GM12878 (cell line): Measurements from ENCODE around the gene PIK3R3. TPM values are rescaled to one million over a fixed set of nuclear protein-coding genes. Genes with fewer than 3 reads are reported as not detected.

Experiments
- ATAC-seq: fragments of 200-7000 bp; cut with Tn5 transposase; 3 replicates; pipeline ENCODE4 v1.9.1; 2020; ENCODE audit warnings: mild to moderate bottlenecking, moderate library complexity
- BruUV-seq: library from RNA; stranded (reverse); fragments of 400-500 nt; replicated peaks from 2 replicates; lab custom pipeline; 2021; lab: Mats Ljungman, UMichigan
- CTCF ChIA-PET: fragments of 300-600 bp; sonication (Branson Sonifier 250); formaldehyde crosslinking; extraction: SDS; loops from one replicate; lab custom pipeline; 2021; ENCODE audit warnings: inconsistent platforms; lab: Yijun Ruan, JAX
- POLR2A ChIA-PET: fragments of 350-600 bp; formaldehyde crosslinking; extraction: SDS; loops from one replicate; lab custom pipeline; 2021; ENCODE audit warnings: inconsistent platforms; lab: Charles Lee
- RAD21 ChIA-PET: fragments of 300-600 bp; sonication (Branson Sonifier 250); formaldehyde crosslinking; loops from one replicate; lab custom pipeline; 2023; ENCODE audit warnings: antibody characterized with exemption; ENCODE audit not compliant: unreplicated experiment; lab: Charles Lee
- SMC1A ChIA-PET: fragments of 300-600 bp; sonication (Branson Sonifier 250); formaldehyde crosslinking; loops from one replicate; lab custom pipeline; 2023; ENCODE audit not compliant: unreplicated experiment, uncharacterized antibody; lab: Charles Lee
- DNase-seq: peaks from one replicate; pipeline ENCODE4 v3.0.0-alpha.2; 2011; ENCODE audit warnings: low read depth, low spot score
- FAIRE-seq: peaks from 3 replicates; lab custom pipeline; 2011; peaks lifted over from hg19 to GRCh38; lab: Jason Lieb, UNC
- H2AFZ ChIP-seq: 2 replicates; pipeline ENCODE4 v1.6.0; 2011; ENCODE audit warnings: low read depth, low read length, control low read depth; ENCODE audit not compliant: control insufficient read depth
- H3K27ac ChIP-seq: 2 replicates; pipeline ENCODE4 v1.5.1; 2011; ENCODE audit warnings: control low read depth; ENCODE audit not compliant: control insufficient read depth, insufficient read depth
- H3K27me3 ChIP-seq, 2 experiments: replicated peaks in 1 of 2; 2 replicates each; pipeline versions ENCODE4 v1.6.0 to v1.6.1; 2011; ENCODE audit warnings: low read length in 1 of 2; ENCODE audit not compliant: control insufficient read depth in 2 of 2, insufficient read depth in 2 of 2
- H3K36me3 ChIP-seq, 2 experiments: 2 replicates each; pipeline ENCODE4 v1.5.1; 2011; ENCODE audit warnings: low read length in 1 of 2; ENCODE audit not compliant: control insufficient read depth in 2 of 2, insufficient read depth in 2 of 2
- H3K4me1 ChIP-seq: 2 replicates; pipeline ENCODE4 v1.6.1; 2011; ENCODE audit warnings: mild to moderate bottlenecking, low read length, moderate library complexity, mixed read lengths; ENCODE audit not compliant: control insufficient read depth, insufficient read depth
- H3K4me2 ChIP-seq: 2 replicates; pipeline ENCODE4 v1.6.0; 2011; ENCODE audit warnings: control low read depth; ENCODE audit not compliant: control insufficient read depth, insufficient read depth
- H3K4me3 ChIP-seq: fragments of 200-600 bp; sonication (generic); 2 replicates; pipeline ENCODE4 v1.5.1; 2016
- H3K79me2 ChIP-seq: 2 replicates; pipeline ENCODE4 v1.6.0; 2011; ENCODE audit warnings: low read length; ENCODE audit not compliant: control insufficient read depth, insufficient read depth
- H3K9ac ChIP-seq: 2 replicates; pipeline ENCODE4 v1.8.0; 2011; ENCODE audit warnings: low read length, control low read depth, mixed read lengths; ENCODE audit not compliant: control insufficient read depth, insufficient read depth
- H3K9me3 ChIP-seq: replicated peaks from 3 replicates; pipeline ENCODE4 v1.5.1; 2011; ENCODE audit warnings: mild to moderate bottlenecking, low read length; ENCODE audit not compliant: control insufficient read depth, insufficient read depth
- H4K20me1 ChIP-seq: 2 replicates; pipeline ENCODE4 v1.6.0; 2011; ENCODE audit not compliant: control insufficient read depth, insufficient read depth
- BACH1 ChIP-seq: fragments of 450-650 bp; IDR thresholded peaks from 2 replicates; pipeline ENCODE4 v1.6.1; 2017; ENCODE audit warnings: mild to moderate bottlenecking, borderline replicate concordance
- CEBPB ChIP-seq, 2 experiments: fragments of 150-350 bp in 1 of 2; IDR thresholded peaks; 2 replicates each; pipeline ENCODE4 v1.6.1; 2012 to 2014; ENCODE audit warnings: low read depth in 2 of 2, low read length in 2 of 2, borderline replicate concordance in 1 of 2, inconsistent platforms in 1 of 2
- MEF2B ChIP-seq: fragments of 450-650 bp; IDR thresholded peaks from 2 replicates; pipeline ENCODE4 v1.6.1; 2018; ENCODE audit warnings: mild to moderate bottlenecking, moderate library complexity; ENCODE audit not compliant: partially characterized antibody, poor library complexity, severe bottlenecking
- WGBS: methylation state at CpG from one replicate; pipeline ENCODE4 v1.1.6; 2016; ENCODE audit warnings: low lambda C conversion rate; ENCODE audit not compliant: insufficient replicate concordance, insufficient coverage; ENCODE audit errors: missing lambda C conversion rate; 5-methylcytosine and 5-hydroxymethylcytosine counted together
- in situ Hi-C: fragments of 300-500 bp; cut with MboI; formaldehyde crosslinking; loops from 9 replicates; pipeline ENCODE4 v1.14.3; 2018; ENCODE audit warnings: mixed read lengths
- intact Hi-C: fragments of 100-400 bp; cut with micrococcal nuclease; formaldehyde crosslinking; loops from one replicate; pipeline ENCODE4 v1.14.2; 2022; ENCODE audit not compliant: unreplicated experiment
- polyA plus RNA-seq, 11 experiments: library from polyadenylated mRNA; depleted of rRNA in 4 of 11; unstranded in 6 of 11; stranded (reverse) in 5 of 11; fragments of >200 nt; fragmentation: Nextera tagmentation in 4 of 11; fragmentation: Illumina TruSeq in 1 of 11; extraction: Ambion mirVana in 4 of 11; extraction: Trizol in 1 of 11; gene quantifications; 1 replicate in 1 of 11; 2 replicates in 10 of 11; pipeline versions ENCODE4 v1.2.1 to v1.2.3, GENCODE V29; 2011 to 2016; ENCODE audit warnings: inconsistent platforms in 2 of 11, missing spikeins in 2 of 11, low read depth in 1 of 11
- total RNA-seq, 4 experiments: library from RNA; depleted of rRNA in 3 of 4; stranded (reverse); fragments of >200 nt in 3 of 4; fragmentation: Illumina TruSeq in 1 of 4; extraction: Trizol in 1 of 4; gene quantifications; 2 replicates each; pipeline versions ENCODE4 v1.2.1 to v1.2.3, GENCODE V29; 2013 to 2021
- TF ChIP-seq, protein P1 (sequence below): fragments of 450-650 bp; IDR thresholded peaks from 2 replicates; pipeline ENCODE4 v1.6.1; 2017; ENCODE audit warnings: antibody characterized with exemption, mild to moderate bottlenecking, moderate library complexity

The PIK3R3 gene
- total and polyA plus RNA-seq, 10 of the 15 experiments (the other 5 are each of a cell fraction or from before 2014, with no cell fraction given) = 4.8 to 27.0 (median 19.8) TPM

- Histone ChIP-seq H3K36me3 (no peaks in the 10 kb centered on the region), H3K4me3 (no peak overlapping the region), H3K27ac (no peak overlapping the region), H3K27me3 (no peaks in the 10 kb centered on the region), H3K9ac (no peak overlapping the region), H3K4me1 (peaks cover 10% of the 10 kb centered on the region)
- ChIA-PET SMC1A (interaction anchor here (0.6 to 4.2 kb wide), 12 partner anchors 9 to 560 kb away, joined by 3 to 20 read pairs (median 6); partner anchors contain the start of genes PIK3R3 and TSPAN1), RAD21 (interaction anchor here (0.7 to 2.5 kb wide), 6 partner anchors 20 to 472 kb away, joined by 3 to 13 read pairs (median 4); partner anchors contain the start of gene GPBP1L1), CTCF (interaction anchor here (0.6 to 1.7 kb wide), 4 partner anchors 17 to 131 kb away, joined by 3 to 4 read pairs (median 4); partner anchors contain the start of gene P3R3URF), POLR2A (interaction anchor here (0.5 to 2.3 kb wide), 3 partner anchors 8 to 95 kb away, joined by 3 to 5 read pairs (median 3); no protein-coding TSS in a partner anchor)
- 91% methylated on average over 13 of the region's 13 CpGs for WGBS
- DNase-seq (no peak), FAIRE-seq (no peak)
- intact Hi-C loops = no loop called here
- in situ Hi-C loops = no loop called here
- peak; percentile 32 for TF ChIP-seq MEF2B
- TF ChIP-seq CEBPB (IDR thresholded peaks at IDR 0.05; ENCODE audit: borderline replicate concordance in 1 of 2, low read depth in 2 of 2, low read length in 2 of 2) = no peak
- no peak for TF ChIP-seq BACH1
- TF ChIP-seq, protein P1, sequence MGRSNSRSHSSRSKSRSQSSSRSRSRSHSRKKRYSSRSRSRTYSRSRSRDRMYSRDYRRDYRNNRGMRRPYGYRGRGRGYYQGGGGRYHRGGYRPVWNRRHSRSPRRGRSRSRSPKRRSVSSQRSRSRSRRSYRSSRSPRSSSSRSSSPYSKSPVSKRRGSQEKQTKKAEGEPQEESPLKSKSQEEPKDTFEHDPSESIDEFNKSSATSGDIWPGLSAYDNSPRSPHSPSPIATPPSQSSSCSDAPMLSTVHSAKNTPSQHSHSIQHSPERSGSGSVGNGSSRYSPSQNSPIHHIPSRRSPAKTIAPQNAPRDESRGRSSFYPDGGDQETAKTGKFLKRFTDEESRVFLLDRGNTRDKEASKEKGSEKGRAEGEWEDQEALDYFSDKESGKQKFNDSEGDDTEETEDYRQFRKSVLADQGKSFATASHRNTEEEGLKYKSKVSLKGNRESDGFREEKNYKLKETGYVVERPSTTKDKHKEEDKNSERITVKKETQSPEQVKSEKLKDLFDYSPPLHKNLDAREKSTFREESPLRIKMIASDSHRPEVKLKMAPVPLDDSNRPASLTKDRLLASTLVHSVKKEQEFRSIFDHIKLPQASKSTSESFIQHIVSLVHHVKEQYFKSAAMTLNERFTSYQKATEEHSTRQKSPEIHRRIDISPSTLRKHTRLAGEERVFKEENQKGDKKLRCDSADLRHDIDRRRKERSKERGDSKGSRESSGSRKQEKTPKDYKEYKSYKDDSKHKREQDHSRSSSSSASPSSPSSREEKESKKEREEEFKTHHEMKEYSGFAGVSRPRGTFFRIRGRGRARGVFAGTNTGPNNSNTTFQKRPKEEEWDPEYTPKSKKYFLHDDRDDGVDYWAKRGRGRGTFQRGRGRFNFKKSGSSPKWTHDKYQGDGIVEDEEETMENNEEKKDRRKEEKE = no peak
- TF ChIP-seq, all 136 proteins: peak for 1
- no peak overlapping the region; the same call in 1 of the 2 replicates for H2AFZ ChIP-seq
- no peaks in the 10 kb centered on the region for H3K79me2 ChIP-seq
- no peak overlapping the region for H3K4me2 ChIP-seq
- no peaks in the 10 kb centered on the region; the same call in 2 of the 3 replicates for H3K9me3 ChIP-seq
- BruUV-seq = no TSS peak
- H4K20me1 ChIP-seq = no peaks in the 10 kb centered on the region
- ATAC-seq = peak; percentile 66
Observed at GRCh38 chr1:46158312-46159281, 26.2 kb upstream of the PIK3R3 start.
